D341Med (cell line): ENCODE measurements around the gene SERPINA5.
"Not testable (repeated sequence)": the region's sequence is repeated elsewhere in the genome, so short reads cannot be mapped to it uniquely, and the experiment has no call there.

Source experiments
- DNase-seq: peaks from one replicate; pipeline ENCODE4 v3.0.0; 2012; ENCODE audit warnings: low spot score

The SERPINA5 gene

DNA sequence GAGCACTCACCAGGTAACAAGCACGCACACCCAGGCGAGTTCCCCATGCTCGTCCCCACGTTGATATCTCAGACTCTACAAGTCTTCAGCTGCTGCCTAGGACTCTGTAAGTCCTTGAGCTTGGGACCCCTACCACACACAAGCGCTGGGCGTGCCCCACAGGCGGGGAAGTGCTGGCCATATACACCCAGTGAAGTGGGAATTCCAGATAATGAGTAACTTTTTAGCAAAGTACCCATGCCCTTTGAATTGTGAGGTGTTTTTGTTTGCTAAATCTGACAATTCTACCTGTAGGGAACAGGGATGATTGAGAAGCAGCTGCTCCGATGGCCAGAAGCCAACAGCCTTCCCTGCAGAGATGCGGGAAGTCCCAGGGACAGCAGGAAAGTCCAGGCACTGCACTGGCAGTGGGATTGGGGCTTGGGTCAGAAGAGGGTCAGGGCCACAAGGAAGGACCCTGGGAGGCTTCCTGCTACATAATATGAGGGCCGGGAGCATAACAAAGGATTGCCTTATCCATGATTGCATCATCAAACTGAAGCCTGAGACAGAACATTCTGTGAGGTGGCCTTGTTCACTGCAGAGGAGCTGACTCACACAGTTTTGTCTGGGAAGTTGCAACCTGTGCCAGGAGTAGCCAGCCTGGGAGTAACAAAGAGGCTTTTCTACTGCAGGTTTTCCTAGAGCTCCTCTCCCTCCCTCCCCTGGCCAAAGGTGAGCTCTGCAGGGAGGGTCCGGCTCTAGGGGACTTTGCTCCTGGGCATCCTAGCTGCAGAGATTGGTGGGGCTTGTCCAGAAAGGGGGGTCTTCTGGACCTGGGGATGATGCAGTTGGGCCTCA, 17.8 kb downstream of the SERPINA5 start:
- DNase-seq: no peak

DNA sequence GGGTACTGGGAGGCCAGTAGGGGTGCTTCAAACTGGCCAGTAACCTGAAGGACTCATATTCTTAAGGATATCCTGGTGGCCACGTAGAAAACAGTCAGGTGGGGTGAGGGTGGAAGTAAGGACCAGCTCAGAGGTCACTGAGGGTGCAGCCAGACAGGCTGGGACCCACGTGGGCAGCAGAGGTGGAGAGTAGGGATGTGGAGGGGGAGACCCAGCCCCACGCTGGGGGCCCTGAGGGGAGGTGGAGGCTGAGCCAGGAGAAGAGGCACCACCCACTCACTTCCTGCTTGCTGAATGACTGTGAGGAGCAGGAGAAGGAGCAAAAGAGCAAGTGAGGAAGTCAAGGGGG, 18.4 kb downstream of the SERPINA5 start:
- no peak for DNase-seq

DNA sequence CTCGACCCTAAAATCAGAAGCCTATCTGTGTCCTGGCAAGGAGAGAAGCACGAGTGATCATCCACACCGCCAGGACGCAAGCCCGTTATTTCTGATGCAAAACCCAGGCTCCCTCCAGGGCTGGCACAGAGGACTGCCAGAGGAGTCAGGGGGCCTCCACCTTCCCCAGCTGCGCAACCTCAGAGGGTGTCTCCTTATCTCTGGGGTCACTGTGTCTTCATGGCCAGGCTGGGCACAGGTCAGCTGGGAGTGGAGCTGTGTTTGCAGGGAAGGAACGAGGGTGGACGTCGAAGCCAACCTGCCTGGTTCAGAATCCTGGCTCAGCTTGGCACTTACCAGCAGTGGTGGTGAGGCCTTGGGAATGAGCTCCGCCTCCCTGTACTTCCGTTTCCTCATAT, 18.9 kb downstream of the SERPINA5 start:
- DNase-seq: no peak

DNA sequence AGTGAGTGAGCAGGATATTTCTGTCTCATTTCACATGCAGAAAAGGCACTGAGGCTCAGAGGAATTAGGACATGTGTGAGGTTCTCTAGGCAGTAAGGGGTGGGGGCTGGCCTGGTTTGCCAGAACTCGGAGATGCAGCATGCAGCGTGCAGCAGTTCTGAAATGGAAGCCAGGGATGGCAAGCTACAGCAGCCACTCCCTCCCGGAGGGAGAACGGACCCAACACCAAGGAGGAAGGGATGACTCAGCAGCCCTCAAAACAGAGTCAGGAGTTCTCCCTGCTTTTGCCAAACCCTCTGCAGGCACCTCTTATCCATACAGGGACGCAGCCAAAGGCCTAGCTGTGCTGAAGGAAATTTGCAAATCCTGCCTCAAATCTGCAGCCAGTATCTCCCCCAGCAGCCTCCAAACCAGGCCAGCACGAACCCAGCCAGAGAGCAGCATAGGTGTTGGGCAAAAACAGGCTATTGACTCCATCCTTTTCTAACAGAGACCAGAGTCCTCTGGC, 20.7 kb downstream of the SERPINA5 start:
- no peak for DNase-seq

DNA sequence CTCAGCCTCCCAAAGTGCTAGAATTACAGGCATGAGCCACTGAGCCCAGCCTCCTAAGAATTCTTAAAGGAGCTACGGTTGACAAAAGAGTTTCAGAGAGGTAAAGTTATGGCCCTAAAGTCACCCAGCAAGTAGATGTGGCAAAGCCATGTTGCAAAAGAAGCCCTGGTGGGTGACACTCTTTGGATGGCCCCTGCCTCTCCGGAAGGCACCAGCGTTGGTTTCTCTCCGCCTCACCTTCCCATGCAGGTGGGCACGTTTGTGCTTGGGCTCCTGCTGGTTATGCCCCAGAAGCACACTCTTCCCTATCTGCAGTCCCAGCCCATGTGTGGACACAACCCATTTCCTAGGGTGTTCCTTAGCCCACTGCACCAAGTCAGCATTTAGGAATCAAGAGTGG, 21.5 kb downstream of the SERPINA5 start:
- DNase-seq: no peak

DNA sequence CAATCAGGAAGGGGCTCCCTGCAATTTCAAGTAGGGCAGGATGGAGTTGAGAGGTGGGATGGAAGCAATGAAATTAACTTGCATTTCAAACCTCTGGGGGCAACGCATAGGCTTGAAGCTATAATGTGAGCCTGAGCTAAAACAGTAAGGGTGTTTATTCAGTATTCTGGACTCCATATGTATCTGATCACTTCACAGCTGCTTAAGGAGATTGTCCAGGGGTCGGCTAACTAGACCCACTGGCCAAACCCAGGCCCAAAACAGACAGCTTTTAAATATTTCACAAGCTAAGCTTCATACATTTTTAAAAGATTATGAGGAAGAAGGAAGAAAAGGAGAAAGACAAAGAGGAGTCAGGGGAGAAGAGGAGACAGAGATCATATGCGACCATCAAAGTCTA, 24.1 kb downstream of the SERPINA5 start:
- no peak for DNase-seq

DNA sequence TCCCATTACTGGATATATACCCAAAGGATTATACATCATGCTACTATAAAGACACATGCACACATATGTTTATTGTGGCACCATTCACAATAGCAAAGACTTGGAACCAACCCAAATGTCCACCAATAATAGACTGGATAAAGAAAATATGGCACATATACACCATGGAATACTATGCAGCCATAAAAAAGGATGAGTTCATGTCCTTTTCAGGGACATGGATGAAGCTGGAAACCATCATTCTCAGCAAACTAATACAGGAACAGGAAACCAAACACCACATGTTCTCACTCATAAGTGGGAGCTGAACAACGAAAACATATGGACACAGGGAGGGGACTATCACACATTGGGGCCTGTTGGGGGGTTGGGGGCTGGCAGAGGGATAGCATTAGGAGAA, 27.7 kb downstream of the SERPINA5 start:
- DNase-seq: not testable (repeated sequence)

DNA sequence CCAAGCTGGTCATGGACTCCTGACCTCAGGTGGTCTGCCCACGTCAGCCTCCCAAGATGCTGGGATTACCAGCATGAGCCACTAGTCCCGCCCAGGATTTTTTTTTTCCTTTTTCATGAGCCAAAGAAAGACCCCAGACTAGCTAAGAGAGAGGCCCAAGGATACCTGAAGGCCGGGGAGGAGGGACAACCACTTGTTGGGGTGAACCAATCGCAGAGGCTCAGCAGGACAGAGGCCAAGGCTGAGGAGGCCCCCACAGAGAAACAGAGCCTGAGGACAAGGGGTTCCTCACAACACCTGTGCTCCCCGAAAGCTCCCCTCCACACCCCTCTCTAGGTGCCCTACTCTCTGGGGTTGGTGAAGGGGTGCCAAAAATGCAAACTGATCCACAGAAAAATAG, 30.0 kb downstream of the SERPINA5 start:
- DNase-seq: no peak

DNA sequence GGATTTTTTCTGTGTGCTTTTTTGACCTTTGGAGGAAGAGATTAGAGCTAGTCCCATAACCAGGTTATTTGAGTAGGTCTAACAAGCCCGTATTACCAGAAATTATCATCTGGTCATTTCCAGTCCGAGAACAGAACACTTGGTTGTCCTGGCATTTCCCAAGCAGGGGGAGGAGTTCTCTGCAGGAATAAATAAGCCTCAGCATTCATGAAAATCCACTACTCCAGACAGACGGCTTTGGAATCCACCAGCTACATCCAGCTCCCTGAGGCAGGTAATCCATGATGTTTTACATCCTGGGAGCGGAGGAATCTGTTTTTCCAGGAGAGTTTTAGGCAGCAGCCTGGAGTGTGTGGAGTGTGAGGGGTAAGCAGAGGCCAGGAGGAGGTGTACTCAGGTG, 30.9 kb downstream of the SERPINA5 start, which contains the start of gene SERPINA3:
Gene SERPINA3, plus strand, starts transcription at position 218 of the 400 bp plus-strand sequence. CDS start 2,051 bp downstream, outside the sequence.
- DNase-seq: no peak

DNA sequence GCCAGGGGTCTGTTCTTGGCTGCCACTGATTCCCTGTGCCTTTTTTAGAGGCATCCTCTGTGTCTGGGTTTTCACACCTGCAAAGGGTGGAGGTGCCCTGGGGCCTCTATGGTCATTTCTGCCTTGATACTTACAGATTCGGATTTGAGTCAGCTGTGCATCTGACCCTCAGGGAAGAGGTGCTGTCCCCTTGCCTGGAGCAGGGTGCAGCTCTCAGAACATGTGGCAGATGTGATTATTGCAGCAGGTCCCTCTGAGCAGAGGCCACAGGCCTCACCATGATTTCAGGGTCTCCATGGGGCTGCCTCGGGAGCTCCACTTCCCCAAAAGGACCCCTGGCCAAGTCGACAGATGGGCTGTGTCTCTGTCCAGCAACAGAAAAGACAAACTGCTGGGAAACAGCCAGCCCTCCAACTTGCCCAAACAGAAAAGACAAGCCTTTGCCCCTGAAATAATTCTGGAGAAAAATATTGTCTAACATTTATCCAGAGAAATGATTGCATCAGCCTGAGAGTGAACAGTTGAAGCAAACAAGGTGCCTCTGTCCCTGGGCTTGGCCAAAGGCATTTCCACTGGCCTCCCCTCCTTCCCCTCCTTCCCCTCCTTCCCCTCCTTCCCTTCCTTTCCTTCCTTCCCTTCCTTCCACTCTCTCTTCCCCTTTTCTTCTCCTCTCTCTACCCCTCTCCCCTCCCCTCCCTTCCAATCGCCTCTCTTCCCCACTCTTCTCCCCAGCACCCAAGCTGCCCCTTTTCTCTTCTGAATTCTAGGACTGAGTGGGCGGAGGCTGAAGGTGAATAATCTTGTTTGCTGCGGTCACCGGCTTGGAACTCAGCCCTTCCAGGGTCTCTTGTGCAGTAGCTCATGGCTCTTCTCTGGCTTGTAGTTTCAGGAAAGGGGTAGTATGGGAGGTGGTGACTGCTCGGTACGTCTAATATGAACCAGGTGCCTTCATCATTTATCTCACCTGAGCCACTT, 31.6 kb downstream of the SERPINA5 start:
- DNase-seq: no peak

DNA sequence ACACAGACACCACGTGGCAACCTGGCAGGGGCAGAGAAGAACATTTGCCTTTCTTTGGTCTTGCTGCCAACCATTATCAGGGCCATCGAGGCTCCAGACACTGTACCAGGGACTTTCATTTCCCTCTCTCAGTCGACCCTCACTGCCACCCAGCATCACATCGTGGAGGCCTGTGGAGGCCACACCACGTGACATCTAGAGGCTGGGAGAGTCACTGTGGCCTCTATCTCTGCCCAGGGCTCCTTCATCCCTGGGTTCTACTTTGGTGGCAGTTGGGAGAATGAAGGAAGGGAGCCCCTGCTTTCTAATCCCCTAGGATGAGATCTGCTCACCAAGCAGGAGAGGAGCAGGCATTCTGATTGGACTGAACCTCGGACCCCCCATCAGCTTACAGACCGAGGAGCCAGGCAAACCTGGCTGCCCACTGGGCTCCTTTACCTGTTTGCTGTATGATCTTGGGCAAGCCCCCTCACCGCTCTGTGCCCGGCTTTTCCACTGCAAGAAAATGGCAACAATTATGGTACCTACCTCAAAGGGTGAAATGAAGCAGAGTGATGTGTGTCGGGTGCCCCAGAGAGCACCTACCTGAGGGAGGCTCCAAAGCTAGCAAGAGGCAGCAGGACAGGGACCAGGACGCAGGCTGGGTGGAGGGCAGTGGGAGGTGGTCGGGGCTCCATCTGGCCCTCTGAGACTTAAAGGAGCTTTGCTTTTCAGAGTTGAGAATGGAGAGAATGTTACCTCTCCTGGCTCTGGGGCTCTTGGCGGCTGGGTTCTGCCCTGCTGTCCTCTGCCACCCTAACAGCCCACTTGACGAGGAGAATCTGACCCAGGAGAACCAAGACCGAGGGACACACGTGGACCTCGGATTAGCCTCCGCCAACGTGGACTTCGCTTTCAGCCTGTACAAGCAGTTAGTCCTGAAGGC, 32.8 kb downstream of the SERPINA5 start:
- no peak for DNase-seq

DNA sequence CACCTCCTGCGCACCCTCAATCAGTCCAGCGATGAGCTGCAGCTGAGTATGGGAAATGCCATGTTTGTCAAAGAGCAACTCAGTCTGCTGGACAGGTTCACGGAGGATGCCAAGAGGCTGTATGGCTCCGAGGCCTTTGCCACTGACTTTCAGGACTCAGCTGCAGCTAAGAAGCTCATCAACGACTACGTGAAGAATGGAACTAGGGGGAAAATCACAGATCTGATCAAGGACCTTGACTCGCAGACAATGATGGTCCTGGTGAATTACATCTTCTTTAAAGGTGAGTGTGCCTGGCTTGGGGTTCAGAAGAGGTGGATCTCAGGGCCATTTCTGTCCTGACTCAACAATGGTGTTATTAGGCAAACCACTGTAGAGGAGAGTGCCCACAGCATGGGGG, 33.6 kb downstream of the SERPINA5 start:
- DNase-seq: no peak

DNA sequence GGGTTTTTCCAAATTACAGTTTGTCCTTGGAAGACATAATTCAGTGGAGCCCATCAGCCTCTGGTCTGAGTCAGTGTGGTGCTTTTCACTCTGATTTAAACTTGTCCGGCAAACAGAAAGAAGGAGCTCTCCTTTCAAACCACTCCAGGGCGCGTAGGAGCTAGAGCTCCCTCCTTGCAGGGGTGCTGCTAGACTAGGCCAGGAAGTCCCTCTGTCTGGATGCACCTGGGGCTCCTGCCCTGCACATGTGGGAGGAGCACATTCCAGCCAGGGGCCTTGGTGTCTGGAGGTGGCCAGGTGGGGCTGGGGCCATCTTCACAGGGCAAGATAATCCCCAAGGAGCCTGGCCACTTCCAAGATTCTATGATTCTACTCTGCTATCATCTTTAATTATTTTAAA, 34.0 kb downstream of the SERPINA5 start:
- DNase-seq: no peak

DNA sequence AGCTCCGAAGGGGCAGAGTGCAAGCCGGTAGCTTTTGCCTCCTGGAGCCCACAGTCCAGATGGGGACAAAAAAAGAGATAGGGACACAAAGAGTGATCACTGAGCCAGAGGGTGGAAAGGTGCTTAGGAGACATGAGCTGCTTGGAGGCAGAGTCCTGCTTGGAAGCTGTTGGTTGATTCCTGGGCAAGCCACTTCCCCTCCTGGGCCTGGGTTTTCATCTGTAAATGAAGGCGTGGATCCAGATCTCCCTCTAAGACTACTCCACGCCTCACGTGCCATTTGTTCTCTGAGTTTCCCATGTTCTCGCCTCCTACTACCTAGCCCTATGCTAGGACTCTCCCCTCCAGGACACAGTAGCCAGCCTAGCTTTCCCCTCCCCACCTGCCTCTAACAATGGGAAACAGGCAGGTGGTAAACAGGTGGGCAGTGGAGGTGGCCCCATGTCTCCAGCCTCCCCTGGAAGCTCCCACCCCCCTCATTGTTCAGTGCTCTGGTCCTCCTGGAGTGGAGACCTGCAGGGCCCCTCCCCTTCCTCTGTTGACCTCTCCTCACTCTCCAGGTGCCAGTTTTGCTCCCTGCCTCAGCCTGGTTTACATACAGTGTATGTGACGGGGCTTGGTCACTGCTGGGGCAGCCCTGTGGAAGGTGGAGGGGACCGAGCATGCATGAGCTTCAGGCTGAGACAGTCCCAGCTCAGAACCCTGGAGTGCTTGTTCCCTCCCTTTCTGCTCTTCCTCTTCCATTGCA, 34.8 kb downstream of the SERPINA5 start:
- DNase-seq: no peak

DNA sequence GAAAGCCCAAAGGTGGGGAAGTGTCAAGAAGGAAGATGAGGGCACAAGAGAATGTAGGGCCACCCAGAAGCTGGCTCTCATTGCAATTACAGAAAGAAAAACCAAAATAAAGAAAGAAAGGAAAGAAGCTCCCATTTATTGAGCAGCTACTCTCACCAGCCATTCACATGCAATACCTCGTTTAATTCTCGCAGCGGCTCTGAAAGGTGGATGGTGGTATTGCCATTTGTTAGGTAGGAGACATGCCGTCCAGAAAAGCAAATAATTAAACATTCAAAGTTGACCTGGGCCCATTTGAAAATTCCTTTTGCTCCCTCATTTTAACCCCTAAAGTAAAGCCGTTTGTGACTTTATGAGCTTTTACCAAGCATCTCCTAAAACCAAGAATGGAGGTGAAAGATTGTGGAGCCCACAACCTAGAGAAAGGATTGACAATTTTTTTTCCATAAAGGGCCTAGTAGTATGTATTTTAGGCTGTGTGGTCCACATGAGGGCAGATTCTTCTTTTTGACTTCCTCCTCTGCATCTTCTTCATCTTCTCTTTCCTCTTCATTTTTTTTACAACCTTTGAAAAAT, 36.2 kb downstream of the SERPINA5 start:
- DNase-seq: no peak

DNA sequence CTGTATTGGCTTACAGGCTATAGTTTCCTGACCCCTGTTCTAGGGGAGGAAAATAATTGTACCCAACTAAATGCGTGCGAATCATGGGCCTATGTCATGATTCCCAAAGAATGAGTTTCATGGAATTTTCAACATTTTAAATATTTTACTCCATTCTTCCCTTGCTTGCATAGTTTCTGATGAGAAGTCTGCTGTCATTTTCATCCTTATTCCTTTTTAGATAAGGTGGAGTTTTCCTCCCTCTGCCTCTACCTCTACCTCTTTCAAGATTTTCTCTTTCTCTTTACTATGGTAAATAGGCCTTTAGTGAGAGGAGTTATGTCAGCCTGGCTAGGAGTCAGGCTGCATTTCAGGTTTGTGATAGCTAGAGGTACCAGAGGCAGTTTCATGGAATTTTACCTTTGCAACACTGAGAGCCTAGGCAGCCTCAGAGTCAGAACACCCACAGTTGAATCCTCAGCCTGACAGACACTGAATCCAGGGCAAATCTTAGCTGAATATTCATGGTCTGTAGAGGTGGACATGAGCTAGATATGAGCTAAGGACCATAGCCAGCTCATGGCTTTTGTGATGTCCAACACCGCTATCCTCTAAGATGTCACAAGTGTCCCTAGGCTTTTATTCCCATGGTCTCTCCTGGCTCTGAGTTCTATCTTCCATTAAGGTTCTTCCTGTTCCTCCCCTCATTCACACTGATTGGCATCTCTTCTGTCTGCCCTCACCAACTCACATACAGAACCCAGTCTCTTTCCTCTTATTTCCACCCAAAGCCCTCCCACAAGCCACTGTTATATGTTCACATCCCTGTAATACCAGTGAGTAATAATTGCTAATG, 37.0 kb downstream of the SERPINA5 start:
- DNase-seq: no peak

DNA sequence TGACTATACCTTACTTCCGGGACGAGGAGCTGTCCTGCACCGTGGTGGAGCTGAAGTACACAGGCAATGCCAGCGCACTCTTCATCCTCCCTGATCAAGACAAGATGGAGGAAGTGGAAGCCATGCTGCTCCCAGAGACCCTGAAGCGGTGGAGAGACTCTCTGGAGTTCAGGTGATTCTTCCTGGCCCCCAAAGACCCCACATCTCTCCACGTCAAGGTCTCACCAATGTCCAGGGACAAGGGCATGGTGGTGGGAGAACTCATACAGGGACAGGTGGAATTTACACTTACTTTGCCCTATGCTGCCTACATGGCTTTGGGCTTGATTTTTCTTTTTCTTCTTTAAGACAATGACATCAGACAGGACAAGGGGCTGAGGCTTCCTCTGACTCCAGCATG, 38.1 kb downstream of the SERPINA5 start:
- DNase-seq: no peak

DNA sequence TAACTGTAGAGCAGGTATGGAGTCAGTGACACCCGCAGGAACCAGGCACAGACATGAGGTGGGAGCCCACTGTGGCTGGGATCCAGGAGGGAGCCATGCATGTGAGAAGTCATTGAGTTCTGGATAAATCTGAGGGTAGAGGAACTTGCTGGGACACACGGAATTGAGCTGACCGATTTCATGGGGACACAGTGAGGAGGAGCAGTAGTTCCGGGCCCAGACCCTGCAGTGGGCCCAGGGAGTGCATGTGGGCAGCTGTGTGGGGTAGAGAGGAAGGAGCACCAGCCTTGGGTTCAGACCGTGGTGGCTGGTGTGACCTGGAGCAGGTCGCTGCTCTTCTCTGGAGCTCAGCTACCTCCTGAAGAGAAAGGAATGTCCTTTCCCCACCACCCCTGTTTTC, 39.4 kb downstream of the SERPINA5 start:
- DNase-seq: no peak

DNA sequence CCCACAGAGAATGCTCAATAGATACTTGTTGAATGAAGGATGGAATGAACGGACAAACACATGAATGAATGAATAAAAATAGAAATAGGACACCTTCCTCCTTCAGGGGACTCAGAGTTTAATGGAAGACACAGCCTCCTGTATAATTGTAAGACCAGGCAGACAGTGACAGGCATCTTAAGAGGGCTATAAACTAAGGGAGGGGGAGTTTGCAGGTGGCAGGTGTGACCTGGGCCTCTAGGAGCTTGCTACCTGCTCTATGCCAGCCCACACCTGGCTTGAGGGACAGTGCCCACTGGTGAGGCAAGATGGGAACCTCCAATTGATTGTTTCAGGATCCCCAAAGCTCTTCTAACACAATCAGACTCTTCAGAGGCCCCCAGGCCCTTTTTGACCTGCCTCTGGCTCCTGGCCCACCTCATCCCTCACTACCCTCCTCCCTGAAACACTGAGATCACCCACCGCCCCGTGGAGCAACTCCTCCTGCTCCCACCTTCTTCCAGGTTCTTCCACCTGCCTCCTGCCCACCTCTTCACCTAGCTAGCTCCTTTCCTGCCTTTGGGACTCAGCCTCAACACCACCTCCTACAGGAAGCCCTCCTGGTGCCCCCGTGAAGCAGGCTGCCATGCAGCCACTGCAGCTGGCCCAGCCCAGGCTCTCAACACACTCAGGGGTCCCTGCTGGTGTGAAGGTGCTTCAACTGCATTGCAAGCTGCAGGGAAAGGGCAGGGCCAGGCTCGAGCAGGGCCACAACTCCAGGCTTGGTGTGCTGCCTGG, 40.3 kb downstream of the SERPINA5 start:
- DNase-seq: no peak
